ENCODE measurements around the gene RCN2. TPM values are rescaled to one million over a fixed set of nuclear protein-coding genes. Genes with fewer than 3 reads are reported as not detected.

The RCN2 gene
- total and polyA plus RNA-seq, 2 of the 13 experiments (the other 11 are each of a cell fraction or from before 2014, with no cell fraction given) = 84.4 to 89.0 TPM

GRCh38 chr15:76905013-76905839 lies 26.3 kb upstream of the RCN2 start, which contains the start of gene SCAPER (continued):
- TF ChIP-seq ZNF383 (CRISPR knock-in tag; IDR thresholded peaks at IDR 0.05; ENCODE audit: borderline replicate concordance) (peak; percentile 87; the same call in 1 of the 2 replicates), ZNF337 (CRISPR knock-in tag; IDR thresholded peaks at IDR 0.05; ENCODE audit: borderline replicate concordance, low read depth) (no peak; the same call in 1 of the 2 replicates), DR1 (CRISPR knock-in tag; IDR thresholded peaks at IDR 0.05) (0 out of 2 replicates have a peak, but pooled peaks have one; percentile 11), GABPA (IDR thresholded peaks at IDR 0.05; ENCODE audit: low read depth, low read length) (no peak), GABPA (CRISPR knock-in tag; IDR thresholded peaks at IDR 0.05; ENCODE audit: low read depth) (no peak), ZNF598 (CRISPR knock-in tag; IDR thresholded peaks at IDR 0.05; ENCODE audit: borderline replicate concordance) (peak; percentile 95; the same call in 1 of the 2 replicates), PRMT3 (CRISPR knock-in tag; IDR thresholded peaks at IDR 0.05; ENCODE audit: borderline replicate concordance, low read depth) (peak; percentile 74; the same call in 1 of the 2 replicates), DPF2 (CRISPR knock-in tag; IDR thresholded peaks at IDR 0.05; ENCODE audit: borderline replicate concordance, low read depth) (no peak), ZNF850 (CRISPR knock-in tag; conservative IDR thresholded peaks at IDR 0.05) (no peak), MAFK (conservative IDR thresholded peaks at IDR 0.05 in 1 of 2, IDR thresholded peaks at IDR 0.05 in 1 of 2; ENCODE audit: low read length in 2 of 2) (no peak), ZBTB42 (CRISPR knock-in tag; IDR thresholded peaks at IDR 0.05) (peak; percentile 92; the same call in 1 of the 2 replicates), TOE1 (CRISPR knock-in tag; IDR thresholded peaks at IDR 0.05) (peak; percentile 89; the same call in 1 of the 2 replicates), ATF7-NPFF (CRISPR knock-in tag; IDR thresholded peaks at IDR 0.05; ENCODE audit: low read depth) (peak; percentile 98), ZC3H4 (CRISPR knock-in tag; IDR thresholded peaks at IDR 0.05; ENCODE audit: borderline replicate concordance) (no peak), GTF2F1 (IDR thresholded peaks at IDR 0.05; ENCODE audit: low read length) (no peak), ZZZ3 (CRISPR knock-in tag; IDR thresholded peaks at IDR 0.05; ENCODE audit: borderline replicate concordance) (peak; percentile 95), ZBTB7A (CRISPR knock-in tag; IDR thresholded peaks at IDR 0.05) (no peak), ZNF101 (CRISPR knock-in tag; IDR thresholded peaks at IDR 0.05; ENCODE audit: borderline replicate concordance, low read depth) (no peak; the same call in 1 of the 2 replicates), RFXANK (CRISPR knock-in tag; IDR thresholded peaks at IDR 0.05) (no peak), CREB1 (IDR thresholded peaks at IDR 0.05) (no peak), CREB1 (CRISPR knock-in tag; IDR thresholded peaks at IDR 0.05) (no peak), ZFP90 (CRISPR knock-in tag; IDR thresholded peaks at IDR 0.05; ENCODE audit: borderline replicate concordance) (peak; percentile 88; the same call in 1 of the 2 replicates), ZSCAN9 (CRISPR knock-in tag; IDR thresholded peaks at IDR 0.05; ENCODE audit: borderline replicate concordance) (peak; percentile 89), PHB2 (IDR thresholded peaks at IDR 0.05; ENCODE audit: partially characterized antibody) (no peak)
- TF ChIP-seq, protein P1, sequence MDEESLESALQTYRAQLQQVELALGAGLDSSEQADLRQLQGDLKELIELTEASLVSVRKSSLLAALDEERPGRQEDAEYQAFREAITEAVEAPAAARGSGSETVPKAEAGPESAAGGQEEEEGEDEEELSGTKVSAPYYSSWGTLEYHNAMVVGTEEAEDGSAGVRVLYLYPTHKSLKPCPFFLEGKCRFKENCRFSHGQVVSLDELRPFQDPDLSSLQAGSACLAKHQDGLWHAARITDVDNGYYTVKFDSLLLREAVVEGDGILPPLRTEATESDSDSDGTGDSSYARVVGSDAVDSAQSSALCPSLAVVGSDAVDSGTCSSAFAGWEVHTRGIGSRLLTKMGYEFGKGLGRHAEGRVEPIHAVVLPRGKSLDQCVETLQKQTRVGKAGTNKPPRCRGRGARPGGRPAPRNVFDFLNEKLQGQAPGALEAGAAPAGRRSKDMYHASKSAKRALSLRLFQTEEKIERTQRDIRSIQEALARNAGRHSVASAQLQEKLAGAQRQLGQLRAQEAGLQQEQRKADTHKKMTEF (CRISPR knock-in tag; IDR thresholded peaks at IDR 0.05) = peak; percentile 62; the same call in 1 of the 2 replicates
- TF ChIP-seq, protein P2, sequence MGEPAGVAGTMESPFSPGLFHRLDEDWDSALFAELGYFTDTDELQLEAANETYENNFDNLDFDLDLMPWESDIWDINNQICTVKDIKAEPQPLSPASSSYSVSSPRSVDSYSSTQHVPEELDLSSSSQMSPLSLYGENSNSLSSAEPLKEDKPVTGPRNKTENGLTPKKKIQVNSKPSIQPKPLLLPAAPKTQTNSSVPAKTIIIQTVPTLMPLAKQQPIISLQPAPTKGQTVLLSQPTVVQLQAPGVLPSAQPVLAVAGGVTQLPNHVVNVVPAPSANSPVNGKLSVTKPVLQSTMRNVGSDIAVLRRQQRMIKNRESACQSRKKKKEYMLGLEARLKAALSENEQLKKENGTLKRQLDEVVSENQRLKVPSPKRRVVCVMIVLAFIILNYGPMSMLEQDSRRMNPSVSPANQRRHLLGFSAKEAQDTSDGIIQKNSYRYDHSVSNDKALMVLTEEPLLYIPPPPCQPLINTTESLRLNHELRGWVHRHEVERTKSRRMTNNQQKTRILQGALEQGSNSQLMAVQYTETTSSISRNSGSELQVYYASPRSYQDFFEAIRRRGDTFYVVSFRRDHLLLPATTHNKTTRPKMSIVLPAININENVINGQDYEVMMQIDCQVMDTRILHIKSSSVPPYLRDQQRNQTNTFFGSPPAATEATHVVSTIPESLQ (CRISPR knock-in tag; conservative IDR thresholded peaks at IDR 0.05) = no peak
- TF ChIP-seq, protein P3, sequence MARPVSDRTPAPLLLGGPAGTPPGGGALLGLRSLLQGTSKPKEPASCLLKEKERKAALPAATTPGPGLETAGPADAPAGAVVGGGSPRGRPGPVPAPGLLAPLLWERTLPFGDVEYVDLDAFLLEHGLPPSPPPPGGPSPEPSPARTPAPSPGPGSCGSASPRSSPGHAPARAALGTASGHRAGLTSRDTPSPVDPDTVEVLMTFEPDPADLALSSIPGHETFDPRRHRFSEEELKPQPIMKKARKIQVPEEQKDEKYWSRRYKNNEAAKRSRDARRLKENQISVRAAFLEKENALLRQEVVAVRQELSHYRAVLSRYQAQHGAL (CRISPR knock-in tag; IDR thresholded peaks at IDR 0.05; ENCODE audit: not compliant biosample characterization) = no peak
